ENCODE measurements around the gene DNAH14. TPM values are rescaled to one million over a fixed set of nuclear protein-coding genes. Genes with fewer than 3 reads are reported as not detected.

DNAH14 gene
- total RNA-seq, 2 experiments from 2014 or later: 0.27 to 0.34 TPM

DNA sequence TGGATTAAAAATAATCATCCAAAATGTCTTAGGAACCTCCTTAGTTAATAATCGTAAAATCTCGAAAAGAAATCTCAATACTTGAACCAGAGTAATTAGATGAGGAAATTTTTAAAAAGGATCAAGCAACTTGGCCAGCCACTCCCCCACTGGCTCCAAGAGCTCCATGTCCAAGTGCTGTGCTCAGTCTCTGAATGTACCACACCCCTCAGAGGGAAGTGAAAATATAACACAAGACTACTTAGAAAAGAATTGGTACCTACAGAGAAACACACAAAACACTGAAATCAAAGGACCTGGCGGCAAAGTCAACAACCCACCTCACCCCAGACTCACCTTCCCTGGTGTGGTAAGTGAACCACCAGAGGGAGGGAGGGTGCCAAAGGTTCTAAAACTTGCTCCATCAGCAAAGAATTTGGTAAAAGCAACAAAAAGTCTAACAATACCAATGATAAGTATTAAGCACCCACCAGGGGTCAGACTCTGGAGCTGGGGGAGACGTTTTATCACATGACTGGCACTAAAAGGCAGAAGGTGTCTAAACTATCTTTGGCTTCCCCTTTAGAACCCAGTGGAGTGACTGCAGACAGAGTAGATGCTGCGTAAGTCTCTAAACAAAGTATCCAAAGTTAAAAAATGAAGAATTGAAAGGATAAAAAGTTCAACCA lies 484.4 kb downstream of the DNAH14 start:
- POLR2A ChIA-PET: interaction anchor here (1.6 to 1.9 kb wide), 3 partner anchors 12 to 586 kb away, joined by 3 to 9 read pairs (median 4); partner anchors contain the start of gene SDE2
- H3K36me3 Mint-ChIP-seq (ENCODE audit: low read depth): peaks cover 98% of the 10 kb centered on the region

DNA sequence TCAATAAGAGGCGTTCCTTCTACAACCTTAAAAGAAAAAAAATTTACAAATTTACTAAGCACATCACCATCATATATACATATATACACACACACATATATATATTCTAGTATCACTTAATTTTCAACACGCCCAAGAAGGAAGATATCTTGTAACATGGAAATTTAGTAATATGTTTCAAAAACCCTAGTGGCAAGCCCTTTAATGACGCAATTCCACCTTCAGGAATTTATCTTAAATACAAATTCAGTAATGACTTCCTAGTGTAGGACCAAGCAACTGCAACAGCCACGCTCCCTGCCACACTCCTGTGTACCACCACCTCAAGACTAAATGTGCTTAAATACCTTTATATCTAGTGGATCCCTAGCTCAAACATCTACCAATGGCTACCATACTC lies 485.8 kb downstream of the DNAH14 start:
- TF ChIP-seq, protein P1, sequence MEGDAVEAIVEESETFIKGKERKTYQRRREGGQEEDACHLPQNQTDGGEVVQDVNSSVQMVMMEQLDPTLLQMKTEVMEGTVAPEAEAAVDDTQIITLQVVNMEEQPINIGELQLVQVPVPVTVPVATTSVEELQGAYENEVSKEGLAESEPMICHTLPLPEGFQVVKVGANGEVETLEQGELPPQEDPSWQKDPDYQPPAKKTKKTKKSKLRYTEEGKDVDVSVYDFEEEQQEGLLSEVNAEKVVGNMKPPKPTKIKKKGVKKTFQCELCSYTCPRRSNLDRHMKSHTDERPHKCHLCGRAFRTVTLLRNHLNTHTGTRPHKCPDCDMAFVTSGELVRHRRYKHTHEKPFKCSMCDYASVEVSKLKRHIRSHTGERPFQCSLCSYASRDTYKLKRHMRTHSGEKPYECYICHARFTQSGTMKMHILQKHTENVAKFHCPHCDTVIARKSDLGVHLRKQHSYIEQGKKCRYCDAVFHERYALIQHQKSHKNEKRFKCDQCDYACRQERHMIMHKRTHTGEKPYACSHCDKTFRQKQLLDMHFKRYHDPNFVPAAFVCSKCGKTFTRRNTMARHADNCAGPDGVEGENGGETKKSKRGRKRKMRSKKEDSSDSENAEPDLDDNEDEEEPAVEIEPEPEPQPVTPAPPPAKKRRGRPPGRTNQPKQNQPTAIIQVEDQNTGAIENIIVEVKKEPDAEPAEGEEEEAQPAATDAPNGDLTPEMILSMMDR (IDR thresholded peaks at IDR 0.05): no peak
- Histone ChIP-seq H3K4me1 (ENCODE audit: insufficient read depth, low read length) (no peaks in the 10 kb centered on the region), H3K36me3 (ENCODE audit: insufficient read depth, low read length) (peaks cover 100% of the 10 kb centered on the region), H3K27me3 (ENCODE audit: control insufficient read depth in 1 of 2, insufficient read depth in 2 of 2, low read length in 2 of 2) (no peaks in the 10 kb centered on the region), H3K27ac (ENCODE audit: low read depth in 1 of 2, low read length in 2 of 2) (no peak overlapping the region), H3K9me3 (ENCODE audit: control insufficient read depth in 1 of 2, insufficient read depth in 1 of 2, low read length in 2 of 2) (no peaks in the 10 kb centered on the region), H3K4me3 (ENCODE audit: low read length) (no peak overlapping the region)
- Mint-ChIP-seq H3K27me3 (no peaks in the 10 kb centered on the region), H3K4me1 (ENCODE audit: low read depth) (peaks cover 22% of the 10 kb centered on the region), H3K9me3 (no peaks in the 10 kb centered on the region), H3K36me3 (ENCODE audit: low read depth) (peaks cover 93% of the 10 kb centered on the region), H3K27ac (no peak overlapping the region), H3K4me3 (no peak overlapping the region)
- DNase-seq (no peak), ATAC-seq (ENCODE audit: poor library complexity) (no peak)
- intact Hi-C loops (cut with DNase I, micrococcal nuclease): no loop called here
- ChIA-PET POLR2A (interaction anchor here (1.1 to 1.9 kb wide), 2 partner anchors 11 to 12 kb away, joined by 3 to 9 read pairs; partner anchors contain the start of gene LBR), CTCF (no interaction called here)

More for the DNA sequence above, 484.4 kb downstream of the DNAH14 start:
- H3K4me1 Mint-ChIP-seq (ENCODE audit: low read depth): peaks cover 18% of the 10 kb centered on the region
- TF ChIP-seq, protein P1 (IDR thresholded peaks at IDR 0.05): no peak
- H3K27ac ChIP-seq (ENCODE audit: low read depth in 1 of 2, low read length in 2 of 2): no peak overlapping the region
- H3K27ac Mint-ChIP-seq: no peak overlapping the region
- CTCF ChIA-PET: no interaction called here
- H3K9me3 ChIP-seq (ENCODE audit: control insufficient read depth in 1 of 2, insufficient read depth in 1 of 2, low read length in 2 of 2): no peaks in the 10 kb centered on the region
- no peaks in the 10 kb centered on the region for H3K4me1 ChIP-seq (ENCODE audit: insufficient read depth, low read length)
- H3K27me3 ChIP-seq (ENCODE audit: control insufficient read depth in 1 of 2, insufficient read depth in 2 of 2, low read length in 2 of 2): no peaks in the 10 kb centered on the region
- H3K9me3 Mint-ChIP-seq: no peaks in the 10 kb centered on the region
- no peak overlapping the region for H3K4me3 Mint-ChIP-seq
- ATAC-seq (ENCODE audit: poor library complexity) (peak; percentile 26), DNase-seq (peak in 2 of 14 experiments; percentile 19 to 29)
- H3K27me3 Mint-ChIP-seq: no peaks in the 10 kb centered on the region
- peaks cover 97% of the 10 kb centered on the region for H3K36me3 ChIP-seq (ENCODE audit: insufficient read depth, low read length)
- intact Hi-C loops (cut with DNase I, micrococcal nuclease): no loop called here
- no peak overlapping the region for H3K4me3 ChIP-seq (ENCODE audit: low read length)

DNA sequence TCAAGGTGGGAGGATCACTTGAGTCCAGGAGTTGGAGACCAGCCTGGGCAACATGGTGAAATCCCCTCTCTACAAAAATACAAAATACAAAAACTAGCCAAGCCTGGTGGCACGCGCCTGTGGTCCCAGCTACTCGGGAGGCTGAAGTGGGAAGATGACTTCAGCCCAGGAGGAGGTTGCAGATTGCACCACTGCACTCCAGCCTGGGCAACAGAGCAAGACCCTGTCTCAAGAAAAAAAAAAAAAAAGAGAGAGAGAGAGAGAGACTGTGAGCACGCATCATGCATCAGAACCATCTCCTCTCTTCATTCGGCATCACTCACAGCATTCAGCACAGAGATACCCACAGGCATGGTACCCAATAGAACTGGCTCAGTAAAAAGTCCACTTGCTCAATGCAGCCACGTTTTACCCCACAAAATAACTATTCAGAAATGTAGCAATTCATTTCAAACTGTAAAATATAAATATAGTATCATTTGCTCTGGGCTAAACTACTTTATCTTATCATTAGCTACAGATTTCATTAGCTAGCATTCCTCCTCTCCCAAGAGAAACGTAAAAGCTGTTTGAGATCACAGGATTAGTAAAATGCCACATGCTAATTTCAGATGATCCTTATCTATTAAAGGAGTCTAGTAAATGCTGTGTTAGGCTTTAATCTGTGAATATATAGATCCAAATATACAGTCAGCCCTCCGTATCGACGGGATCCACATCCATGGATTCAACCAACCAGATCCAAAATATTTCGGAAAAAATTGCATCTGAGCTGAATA lies 486.7 kb downstream of the DNAH14 start:
- Histone ChIP-seq H3K4me3 (ENCODE audit: low read length) (no peak overlapping the region), H3K4me1 (ENCODE audit: insufficient read depth, low read length) (no peaks in the 10 kb centered on the region), H3K27me3 (ENCODE audit: control insufficient read depth in 1 of 2, insufficient read depth in 2 of 2, low read length in 2 of 2) (no peaks in the 10 kb centered on the region), H3K9me3 (ENCODE audit: control insufficient read depth in 1 of 2, insufficient read depth in 1 of 2, low read length in 2 of 2) (no peaks in the 10 kb centered on the region), H3K27ac (ENCODE audit: low read depth in 1 of 2, low read length in 2 of 2) (no peak overlapping the region), H3K36me3 (ENCODE audit: insufficient read depth, low read length) (peaks cover 97% of the 10 kb centered on the region)
- intact Hi-C loops (cut with DNase I, micrococcal nuclease): no loop called here
- H3K27ac Mint-ChIP-seq: no peak overlapping the region
- TF ChIP-seq, protein P1 (IDR thresholded peaks at IDR 0.05): no peak
- H3K9me3 Mint-ChIP-seq: no peaks in the 10 kb centered on the region
- no peaks in the 10 kb centered on the region for H3K27me3 Mint-ChIP-seq
- H3K36me3 Mint-ChIP-seq (ENCODE audit: low read depth): peaks cover 93% of the 10 kb centered on the region
- peaks cover 26% of the 10 kb centered on the region for H3K4me1 Mint-ChIP-seq (ENCODE audit: low read depth)
- ATAC-seq (ENCODE audit: poor library complexity) (no peak), DNase-seq (no peak)
- no peak overlapping the region for H3K4me3 Mint-ChIP-seq
- ChIA-PET CTCF (no interaction called here), POLR2A (interaction anchor here (1.0 to 1.9 kb wide), 4 partner anchors 10 to 29 kb away, joined by 3 to 9 read pairs (median 4); partner anchors contain the start of gene LBR)

Data from CD4-positive, alpha-beta T cell (primary cell).